Gastroesophageal sphincter (tissue), 4 donors: ENCODE measurements around the gene ST3GAL5. TPM values are rescaled to one million over a fixed set of nuclear protein-coding genes. Genes with fewer than 3 reads are reported as not detected.

Source experiments
- ATAC-seq: fragments of 150-250 bp; one replicate; pipeline ENCODE4 v1.9.1; 2016; ENCODE audit warnings: mild to moderate bottlenecking, moderate library complexity
- H3K27ac ChIP-seq, 4 donors: fragments of 200-600 bp; sonication (generic) in 3 of 4; 1 replicate in 3 of 4; 2 replicates in 1 of 4; pipeline ENCODE4 v1.5.1; 2016 to 2019
- H3K27me3 ChIP-seq: fragments of 200-600 bp; sonication (generic); one replicate; pipeline ENCODE4 v1.5.1; 2019
- H3K36me3 ChIP-seq, 2 donors: fragments of 200-600 bp; sonication (generic); one replicate each; pipeline ENCODE4 v1.5.1; 2019; ENCODE audit warnings: control low read depth in 1 of 2
- H3K4me1 ChIP-seq, 3 donors: fragments of 200-600 bp; sonication (generic); 1 replicate in 2 of 3; 2 replicates in 1 of 3; pipeline ENCODE4 v1.5.1; 2016 to 2019; ENCODE audit warnings: control low read depth in 2 of 3
- H3K4me3 ChIP-seq, 2 donors: fragments of 200-600 bp; sonication (generic); one replicate each; pipeline ENCODE4 v1.5.1; 2019; ENCODE audit warnings: mild to moderate bottlenecking in 1 of 2, moderate library complexity in 1 of 2
- H3K9me3 ChIP-seq, 3 donors: fragments of 200-600 bp; sonication (generic); one replicate each; pipeline ENCODE4 v1.5.1; 2017 to 2019; ENCODE audit warnings: control low read depth in 2 of 3
- CTCF ChIP-seq, 4 experiments: fragments of 200-600 bp in 2 of 4; fragments of 450-650 bp in 2 of 4; sonication (generic) in 1 of 4; IDR thresholded peaks; one replicate each; pipeline ENCODE4 v1.5.1; 2017 to 2019; ENCODE audit warnings: antibody characterized with exemption in 4 of 4, mild to moderate bottlenecking in 2 of 4, moderate library complexity in 2 of 4
- EP300 ChIP-seq: sonication (generic); formaldehyde crosslinking; IDR thresholded peaks from one replicate; pipeline ENCODE4 v1.6.1; 2017; ENCODE audit warnings: antibody characterized with exemption, mild to moderate bottlenecking
- POLR2A ChIP-seq, 2 donors: fragments of 450-650 bp; IDR thresholded peaks; one replicate each; pipeline ENCODE4 v1.6.1; 2017; ENCODE audit warnings: antibody characterized with exemption in 2 of 2, mild to moderate bottlenecking in 2 of 2, moderate library complexity in 1 of 2
- POLR2AphosphoS5 ChIP-seq: sonication (generic); formaldehyde crosslinking; IDR thresholded peaks from one replicate; pipeline ENCODE4 v1.6.1; 2017; ENCODE audit warnings: antibody characterized with exemption
- WGBS, 2 donors: methylation state at CpG; one replicate each; pipeline ENCODE4 v1.1.5; 2018; ENCODE audit warnings: low coverage in 1 of 2; 5-methylcytosine and 5-hydroxymethylcytosine counted together
- total RNA-seq, 4 donors: library from RNA; depleted of rRNA; stranded (reverse); fragments of >200 nt; gene quantifications; one replicate each; pipeline ENCODE4 v1.1.0, GENCODE V29; 2016

Gene ST3GAL5
- total RNA-seq, 4 donors from 2014 or later: 15.2 to 55.9 (median 22.7) TPM

- H3K36me3 ChIP-seq: peaks cover 0 to 9% of the 10 kb centered on the region in 2 donors
- H3K9me3 ChIP-seq: no peaks in the 10 kb centered on the region
- WGBS, 2 donors: 87 to 95% methylated on average over 4 to 9 of the region's 9 CpGs
- H3K4me3 ChIP-seq: no peak overlapping the region
- peaks cover 0 to 11% (median 3%) of the 10 kb centered on the region in 3 donors for H3K4me1 ChIP-seq
- no peaks in the 10 kb centered on the region for H3K27me3 ChIP-seq
- no peak for ATAC-seq
- no peak for TF ChIP-seq CTCF (IDR thresholded peaks at IDR 0.05)
- no peak for TF ChIP-seq POLR2A (IDR thresholded peaks at IDR 0.05)
- TF ChIP-seq EP300: no peak
- TF ChIP-seq POLR2AphosphoS5: no peak
- no peak overlapping the region for H3K27ac ChIP-seq
Observed at GRCh38 chr2:85878719-85879370, 9.9 kb downstream of the ST3GAL5 start.

GRCh38 chr2:85875350-85876050 lies 13.3 kb downstream of the ST3GAL5 start:
- 84 to 85% methylated on average over 3 to 8 of the region's 8 CpGs for WGBS, 2 donors
- TF ChIP-seq EP300 (no peak), POLR2A (IDR thresholded peaks at IDR 0.05) (no peak), CTCF (IDR thresholded peaks at IDR 0.05) (no peak), POLR2AphosphoS5 (no peak)
- no peaks in the 10 kb centered on the region for H3K9me3 ChIP-seq
- no peak overlapping the region for H3K27ac ChIP-seq
- peaks cover 0 to 11% (median 3%) of the 10 kb centered on the region in 3 donors for H3K4me1 ChIP-seq
- no peaks in the 10 kb centered on the region for H3K36me3 ChIP-seq
- no peak overlapping the region for H3K4me3 ChIP-seq
- ATAC-seq: no peak
- H3K27me3 ChIP-seq: no peaks in the 10 kb centered on the region

GRCh38 chr2:85873679-85874078 lies 15.1 kb downstream of the ST3GAL5 start:
- Histone ChIP-seq H3K27me3 (no peaks in the 10 kb centered on the region), H3K4me3 (no peak overlapping the region), H3K36me3 (no peaks in the 10 kb centered on the region), H3K4me1 (peaks cover 0 to 6% (median 3%) of the 10 kb centered on the region in 3 donors), H3K9me3 (no peaks in the 10 kb centered on the region), H3K27ac (no peak overlapping the region)
- TF ChIP-seq EP300: no peak
- no peak for TF ChIP-seq POLR2AphosphoS5
- no peak for TF ChIP-seq CTCF (IDR thresholded peaks at IDR 0.05)
- no peak for TF ChIP-seq POLR2A (IDR thresholded peaks at IDR 0.05)
- no peak for ATAC-seq
- 91 to 92% methylated on average over 3 to 4 of the region's 4 CpGs for WGBS, 2 donors

GRCh38 chr2:85872536-85873161 lies 16.1 kb downstream of the ST3GAL5 start:
- WGBS, 2 donors: 83% methylated on average over 8 of the region's 16 CpGs; no CpG with 5 or more reads in 1 of the 2 donors
- no peak for TF ChIP-seq POLR2A (IDR thresholded peaks at IDR 0.05)
- peak in 1 of 4 experiments; percentile 10 for TF ChIP-seq CTCF (IDR thresholded peaks at IDR 0.05)
- ATAC-seq: no peak

More at GRCh38 chr2:85872536-85873161, 16.1 kb downstream of the ST3GAL5 start:
- H3K4me3 ChIP-seq: no peak overlapping the region
- no peaks in the 10 kb centered on the region for H3K9me3 ChIP-seq
- peaks cover 0 to 6% (median 3%) of the 10 kb centered on the region in 3 donors for H3K4me1 ChIP-seq
- no peaks in the 10 kb centered on the region for H3K27me3 ChIP-seq
- H3K27ac ChIP-seq: no peak overlapping the region
- no peaks in the 10 kb centered on the region for H3K36me3 ChIP-seq
